SIG-M5 (cell line): ENCODE measurements around the gene SLC25A1.
A peak's percentile ranks its signal among the peaks of the same experiment; 100 is the strongest.

Experiments used
- DNase-seq: peaks from one replicate; lab custom pipeline; 2025; lab: John Stamatoyannopoulos, UW

Gene SLC25A1

DNA sequence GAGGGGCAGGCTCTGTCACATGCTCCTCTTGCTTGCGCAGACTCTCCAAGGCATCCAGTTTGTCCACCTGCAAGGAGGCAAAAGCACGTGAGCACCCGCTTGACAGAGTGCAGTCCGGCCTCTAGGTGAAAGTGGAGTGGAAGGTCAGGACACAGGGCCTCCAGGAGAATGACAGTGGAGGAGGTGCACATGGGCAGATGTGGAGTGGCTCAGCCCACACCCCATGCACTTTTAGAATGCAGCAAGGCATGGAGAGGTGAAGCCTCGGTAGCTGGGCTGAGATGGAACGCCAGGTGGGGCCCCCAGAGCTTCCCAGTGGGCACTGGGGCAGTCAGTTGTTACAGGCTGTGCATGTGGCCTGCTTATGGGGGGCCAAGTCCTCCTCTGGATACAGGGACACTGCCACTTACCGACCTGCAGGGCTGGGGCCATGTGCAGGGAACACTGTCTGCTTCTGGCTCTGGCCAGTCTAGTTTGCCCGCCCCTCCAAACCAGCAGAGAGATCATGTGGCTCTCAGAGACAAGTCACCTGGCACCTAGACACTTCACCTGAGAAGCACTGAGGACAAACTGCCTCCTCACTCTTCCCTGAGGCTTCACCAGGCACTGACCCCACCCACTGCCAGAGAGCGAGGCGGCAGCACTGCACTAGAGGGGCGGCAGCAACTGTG is 2.3 kb upstream of the SLC25A1 start:
- DNase-seq: no peak

DNA sequence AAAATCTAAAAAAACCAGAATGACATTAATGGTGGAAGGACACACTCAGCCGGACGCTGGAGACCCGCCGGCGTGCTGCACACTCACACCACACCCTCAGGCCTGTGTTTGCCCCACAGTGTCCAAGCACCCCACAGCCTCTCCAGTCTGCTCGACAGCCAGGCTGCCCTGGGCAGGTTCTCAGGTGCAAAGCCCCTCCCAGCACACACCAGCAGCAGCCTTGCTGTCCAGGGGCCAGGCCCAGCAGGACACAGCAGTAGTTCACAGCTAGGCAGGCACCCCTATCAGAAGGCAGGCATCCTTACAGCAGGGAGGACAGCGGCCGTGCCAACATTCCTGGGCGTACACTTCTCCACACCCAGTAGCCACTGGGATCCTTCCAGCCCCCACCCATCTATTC is 1.7 kb upstream of the SLC25A1 start:
- DNase-seq: no peak

DNA sequence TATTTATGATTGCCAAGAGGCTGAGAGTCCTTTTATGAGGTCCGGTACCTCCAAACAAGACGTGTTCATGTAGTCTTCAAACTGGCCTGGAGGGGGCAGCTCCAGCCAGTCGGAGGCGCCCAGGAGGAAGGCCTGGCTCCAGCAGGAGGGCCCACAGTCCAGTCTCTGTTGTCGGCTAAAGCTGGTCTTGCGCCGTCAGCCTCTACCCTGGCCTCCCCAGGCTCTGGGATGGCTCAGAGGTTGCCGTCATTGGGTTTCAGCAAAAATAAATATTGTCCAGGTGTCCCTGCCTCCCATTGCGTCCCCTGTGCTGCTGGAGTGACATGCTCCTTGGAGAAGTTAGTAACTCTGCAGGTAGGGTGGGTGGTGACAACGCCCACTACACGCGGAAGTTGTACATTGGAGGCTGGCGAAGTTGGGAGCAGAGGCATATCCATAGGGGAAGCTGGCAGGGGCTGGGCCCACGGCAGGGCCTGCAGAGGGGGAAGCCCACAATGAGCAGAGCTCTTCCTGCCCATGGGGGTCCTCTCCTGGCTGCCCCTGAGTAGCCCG is 1.0 kb upstream of the SLC25A1 start:
- no peak for DNase-seq

DNA sequence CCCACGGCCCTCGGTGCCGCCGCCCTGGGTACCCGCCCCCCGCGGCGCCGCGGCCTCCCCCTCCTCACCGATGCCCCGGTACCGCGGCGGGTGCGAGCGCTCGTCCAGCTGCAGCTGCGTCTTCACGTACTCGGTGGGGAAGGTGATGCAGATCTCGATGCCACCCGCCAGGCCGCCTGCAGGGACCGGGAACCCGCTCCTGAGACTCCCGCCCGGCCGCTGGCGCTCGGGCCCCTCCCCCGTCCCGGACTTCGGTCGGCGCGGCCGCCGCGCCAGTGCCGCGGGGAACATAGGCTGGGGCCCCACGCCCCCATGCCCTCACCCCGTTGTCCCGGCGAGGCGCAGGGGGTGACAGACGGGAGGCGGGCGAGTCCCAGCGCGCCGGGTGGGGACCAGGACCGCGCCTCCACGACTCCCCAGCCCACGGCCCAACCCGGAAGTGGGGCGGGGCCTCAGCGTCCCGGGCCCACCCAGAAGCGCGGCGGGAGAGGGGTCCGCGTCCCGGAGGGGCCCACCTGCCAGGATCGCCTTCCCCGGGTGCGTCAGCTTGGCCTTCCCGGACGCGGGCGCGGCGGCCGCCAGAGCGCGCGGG is 375 bp downstream of the SLC25A1 start:
- no peak for DNase-seq

DNA sequence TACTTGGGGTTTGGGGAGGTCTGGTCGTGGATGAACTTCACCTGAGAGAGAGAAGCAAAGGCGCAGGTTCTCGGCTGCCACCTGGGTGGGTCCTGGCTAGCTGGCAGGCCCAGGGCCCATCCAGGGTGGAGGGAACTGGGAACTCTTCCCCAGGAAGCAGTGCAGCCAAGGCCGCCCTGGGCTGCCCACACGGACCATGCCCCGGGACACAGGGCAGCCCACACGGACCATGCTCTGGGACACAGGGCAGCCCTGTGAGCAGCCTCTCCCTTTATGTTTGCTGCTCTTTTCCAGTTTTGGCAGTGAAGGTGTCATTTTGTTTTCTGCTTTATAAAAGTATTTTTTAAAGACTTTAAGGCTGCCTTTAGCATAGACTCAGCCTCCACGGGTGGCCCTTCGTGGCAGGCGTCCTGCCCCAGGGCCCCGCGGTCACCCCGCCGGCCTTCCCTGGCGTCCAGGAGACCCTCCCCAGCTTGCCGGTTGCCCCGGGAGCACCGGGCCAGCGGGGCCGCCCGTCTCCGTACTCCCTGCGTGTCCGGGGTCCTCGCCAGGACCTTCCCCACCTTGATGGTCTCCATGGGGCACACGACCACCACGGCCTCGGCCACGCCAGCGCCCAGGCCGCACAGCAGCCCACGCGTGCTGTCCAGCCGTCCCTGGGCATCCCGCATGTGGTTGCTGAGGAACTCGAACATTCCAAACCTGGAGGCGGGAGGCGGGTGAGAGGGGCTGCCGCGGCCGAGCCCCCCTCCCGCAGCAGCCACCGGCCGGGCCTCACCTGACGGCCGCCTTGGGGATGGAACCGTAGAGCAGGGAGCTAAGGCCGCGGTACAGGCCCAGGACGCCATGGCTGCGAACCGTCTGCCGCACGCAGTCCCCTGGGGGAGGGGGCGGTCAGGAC is 1.1 kb downstream of the SLC25A1 start:
- no peak for DNase-seq

DNA sequence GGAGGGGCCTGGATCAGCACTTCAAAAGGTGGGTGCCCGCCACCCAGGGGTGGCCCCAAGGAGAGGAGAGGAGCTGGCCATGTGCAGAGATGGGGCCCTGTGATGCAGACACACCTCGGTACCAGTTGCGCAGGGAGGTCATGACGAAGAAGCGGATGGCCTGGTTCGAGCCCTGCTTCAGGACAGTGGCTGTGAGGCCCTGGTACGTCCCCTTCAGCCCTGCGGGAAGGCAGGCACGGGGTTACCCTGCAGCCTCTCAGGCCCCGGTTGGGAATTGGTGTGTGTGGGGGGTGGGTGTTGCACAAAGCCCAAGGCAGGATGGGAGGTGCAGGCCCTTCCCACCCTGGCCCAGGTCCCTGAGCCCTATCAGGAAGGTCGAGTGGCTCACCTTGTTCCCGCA is 1.8 kb downstream of the SLC25A1 start:
- DNase-seq: no peak

DNA sequence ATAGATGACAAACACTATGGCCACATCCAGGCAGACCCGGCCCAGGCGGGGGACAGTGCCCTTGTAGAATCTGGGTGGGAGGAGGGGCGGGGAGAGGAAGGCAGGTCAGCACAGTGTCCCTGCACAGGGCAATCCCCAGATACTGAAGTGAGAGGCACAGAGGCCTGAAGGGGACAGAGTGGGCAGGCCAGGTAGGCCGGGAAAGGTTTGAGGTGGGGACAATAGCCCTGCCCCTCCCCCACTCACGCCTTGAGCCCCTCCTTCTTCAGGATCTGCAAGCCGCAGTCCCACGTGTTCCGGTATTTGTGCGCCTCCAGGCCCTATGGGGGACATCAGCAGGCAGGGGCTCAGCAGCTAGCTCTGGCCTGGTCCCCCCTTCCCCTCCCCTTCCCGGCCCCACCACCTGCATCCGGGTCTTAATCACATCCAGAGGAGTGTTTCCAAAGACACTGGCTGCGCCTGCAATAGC is 2.3 kb downstream of the SLC25A1 start:
- DNase-seq: no peak

DNA sequence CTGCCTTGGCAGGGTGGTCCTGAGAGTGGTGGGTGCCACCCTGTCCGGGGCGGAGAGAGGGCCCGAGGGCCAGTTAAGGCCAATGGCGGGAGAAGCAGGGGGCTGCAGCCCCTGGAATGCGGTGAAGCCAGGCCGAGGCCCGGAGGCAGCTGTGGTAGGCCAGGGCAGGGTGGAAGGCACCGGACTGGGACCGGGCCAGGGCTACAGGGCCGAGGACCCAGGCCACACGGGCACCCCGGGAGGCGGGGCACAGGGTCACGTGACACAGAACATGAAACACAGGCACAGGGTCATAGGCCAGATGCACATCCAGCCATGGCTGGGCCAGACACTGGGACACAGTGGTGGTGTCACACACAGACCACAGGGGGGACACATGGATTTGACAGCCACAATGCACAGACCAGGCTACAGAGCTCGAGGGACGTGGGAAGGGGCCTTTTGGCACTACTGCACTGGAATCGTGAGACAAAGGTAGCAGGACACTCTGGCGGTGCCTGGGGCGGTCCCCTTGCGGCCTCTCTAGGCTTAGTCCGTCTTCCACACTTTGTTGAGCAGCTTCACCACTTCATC is 2.8 kb downstream of the SLC25A1 start:
- no peak for DNase-seq

DNA sequence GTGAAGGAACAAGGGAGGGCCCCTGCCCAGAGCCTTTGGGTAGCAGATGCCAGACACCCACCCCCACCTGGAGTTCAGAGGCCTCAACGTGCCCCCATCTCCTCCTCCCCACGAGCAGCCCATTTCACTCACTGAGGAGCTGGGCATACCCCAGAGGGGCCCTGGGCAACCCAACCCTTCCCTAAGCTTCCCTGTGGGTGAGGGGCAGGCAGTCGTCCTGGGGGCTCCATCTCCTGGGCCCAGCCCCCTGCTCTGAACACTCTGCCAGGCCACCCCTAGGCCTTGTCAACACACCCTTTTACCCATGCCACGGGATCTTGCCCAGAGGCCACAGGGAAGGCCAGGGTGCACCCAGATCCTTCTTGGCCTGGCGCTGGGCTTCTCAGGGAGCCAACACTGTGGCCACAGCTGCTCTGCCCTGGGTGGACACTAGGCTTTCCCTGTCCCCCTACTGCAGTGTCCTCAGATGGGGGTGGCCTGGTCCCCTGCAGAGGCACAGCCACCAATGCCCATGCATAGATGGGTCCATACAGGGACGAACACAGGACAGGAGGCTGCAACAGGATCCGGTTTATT is 3.4 kb downstream of the SLC25A1 start:
- DNase-seq: no peak

DNA sequence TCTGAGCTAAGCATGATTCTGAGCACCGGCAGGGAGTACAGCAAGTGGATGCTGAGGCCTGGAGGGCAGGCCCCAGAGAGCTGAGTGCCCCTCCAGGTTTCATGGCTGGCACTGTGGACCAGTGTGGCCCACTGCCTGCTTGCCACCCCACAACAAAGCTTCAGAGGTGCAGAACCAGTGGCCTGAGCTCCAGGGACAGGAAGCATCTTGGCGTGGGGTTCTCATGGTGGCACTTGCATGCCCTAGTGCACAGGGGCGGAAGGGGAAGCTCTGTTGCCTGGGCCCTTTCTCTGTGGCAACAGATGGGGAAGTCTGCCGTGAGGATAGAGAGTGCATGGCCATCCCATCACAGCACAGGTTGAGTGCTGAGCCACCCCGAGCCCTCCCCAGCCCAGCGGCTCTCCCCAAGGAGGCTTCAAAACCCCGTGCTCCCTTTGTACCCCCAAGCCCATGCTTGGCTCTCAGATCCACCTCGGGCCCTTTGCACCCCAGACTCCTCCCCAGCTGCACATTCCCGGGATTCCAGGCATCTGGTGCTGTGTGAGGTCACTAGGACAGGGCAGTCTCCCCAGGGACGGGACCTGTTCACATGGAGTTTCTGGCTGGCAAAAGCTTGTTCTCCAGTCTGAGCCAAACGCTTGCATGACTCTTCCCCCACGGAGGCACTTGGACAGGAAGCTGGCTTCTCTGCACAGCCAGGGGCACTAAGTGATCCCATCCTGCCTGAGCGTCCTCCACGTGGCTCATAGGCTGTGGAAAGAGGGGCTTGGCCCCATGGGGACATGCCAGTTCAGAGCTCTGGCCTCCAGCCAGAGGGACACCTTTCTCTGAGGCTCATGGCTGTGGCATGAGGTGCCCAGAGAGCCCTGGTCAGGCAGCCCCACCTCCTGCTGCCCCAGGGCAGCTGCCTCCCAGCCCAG is 4.2 kb downstream of the SLC25A1 start:
- DNase-seq: peak; percentile 36

DNA sequence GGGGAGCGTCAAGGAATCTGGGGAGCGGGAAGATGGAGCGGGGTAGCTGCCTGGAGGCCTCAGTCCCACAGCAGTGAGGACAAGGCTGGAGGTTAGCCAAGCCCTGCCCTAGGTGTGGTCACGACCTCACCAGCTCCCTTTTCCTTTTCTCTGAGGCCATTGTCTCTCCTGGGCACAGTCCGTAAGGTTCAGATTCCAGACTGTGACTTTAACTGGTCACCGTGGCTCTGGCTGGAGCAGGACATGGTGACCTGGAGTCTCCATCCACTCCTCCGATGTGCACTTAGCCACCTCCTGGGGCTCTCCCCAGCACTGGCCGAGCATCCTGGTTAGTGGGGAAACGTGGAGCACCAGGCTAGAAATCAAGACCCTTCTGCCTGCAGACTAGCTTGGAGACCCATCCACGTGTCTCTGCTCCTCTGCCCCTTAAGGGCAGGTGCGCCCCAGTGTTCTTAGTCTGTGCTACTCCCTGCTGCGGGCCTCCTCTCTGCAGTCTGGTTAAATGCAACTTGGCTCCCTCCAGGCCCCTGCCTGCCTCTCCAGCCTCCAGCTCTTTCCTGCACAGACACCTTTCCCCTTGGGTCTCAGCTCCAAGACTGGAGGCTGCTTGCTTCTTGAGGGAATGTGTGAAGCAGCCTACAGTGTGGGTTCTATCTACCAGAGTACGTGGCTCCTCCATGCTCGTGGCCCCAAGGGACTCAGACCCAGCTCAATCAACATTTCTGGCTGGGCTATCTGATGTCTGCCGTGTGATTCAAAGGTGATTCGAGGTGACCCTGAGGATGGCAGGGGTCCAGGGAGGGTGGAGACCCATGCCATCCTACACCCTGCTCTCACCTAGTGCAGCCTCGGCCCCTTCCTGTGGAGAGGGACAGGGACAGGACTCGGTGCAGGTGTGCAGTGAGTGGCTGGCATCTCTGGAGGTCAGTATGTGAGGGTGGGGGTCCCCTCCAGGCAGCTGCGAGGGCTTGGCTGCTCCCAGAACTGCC is 5.2 kb downstream of the SLC25A1 start:
- DNase-seq: no peak

DNA sequence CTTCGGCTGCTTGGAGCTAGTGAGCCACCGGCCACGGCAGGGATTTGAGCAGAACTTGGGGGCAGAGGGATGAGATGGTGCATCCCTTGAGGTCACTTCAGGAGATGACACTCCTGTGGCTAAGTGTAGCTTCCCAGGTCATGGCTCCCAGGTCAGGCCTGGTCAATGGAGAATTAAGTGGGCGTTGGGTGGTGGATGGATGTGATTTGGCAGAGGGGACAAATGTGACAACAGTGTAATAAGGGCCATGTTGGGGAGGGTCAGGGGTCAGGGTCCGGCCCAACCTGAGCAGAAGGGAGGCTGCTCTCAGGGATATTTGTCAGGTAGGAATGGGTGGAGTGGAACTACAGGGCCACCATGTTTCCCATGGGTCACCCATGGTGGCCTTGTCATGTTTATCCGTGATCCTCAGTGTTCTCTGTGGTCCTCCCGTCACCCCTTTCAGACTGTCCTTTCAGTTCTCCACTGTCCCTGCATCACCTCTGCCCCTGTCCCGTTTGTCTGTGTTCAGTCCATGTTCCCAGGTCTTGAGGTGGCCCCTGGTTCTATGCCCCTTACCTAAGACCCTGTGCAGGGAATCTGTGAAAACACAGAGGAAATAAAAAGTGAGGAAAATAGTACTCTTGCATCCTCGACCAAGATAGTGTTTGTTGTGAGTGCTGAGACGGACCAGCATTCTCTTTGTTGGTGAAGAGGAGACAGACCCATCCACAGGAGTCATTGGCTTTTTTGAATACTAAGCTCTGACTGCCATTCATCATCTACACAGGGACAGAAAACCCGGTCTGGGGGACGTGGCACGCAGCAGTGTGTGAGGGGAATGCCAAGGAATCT is 6.1 kb downstream of the SLC25A1 start:
- DNase-seq: no peak

DNA sequence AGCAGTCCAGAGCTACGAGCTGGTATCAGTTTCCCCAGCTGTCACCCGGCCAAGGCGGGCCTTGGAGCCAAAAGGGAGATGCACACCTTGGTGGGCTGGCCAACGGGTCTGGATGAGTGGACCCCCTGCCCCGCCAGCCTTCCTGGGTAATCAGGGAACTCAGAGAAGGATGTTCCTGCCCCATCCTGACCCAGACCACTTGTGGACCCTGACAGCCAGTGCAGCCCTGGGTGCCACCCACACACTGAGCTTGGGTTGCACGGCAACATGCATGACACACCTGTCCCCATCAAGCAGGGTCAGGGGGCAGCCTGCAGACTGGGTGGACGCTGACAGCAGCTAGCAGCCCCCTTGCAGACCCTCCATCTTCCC is 8.6 kb downstream of the SLC25A1 start:
- DNase-seq: no peak

DNA sequence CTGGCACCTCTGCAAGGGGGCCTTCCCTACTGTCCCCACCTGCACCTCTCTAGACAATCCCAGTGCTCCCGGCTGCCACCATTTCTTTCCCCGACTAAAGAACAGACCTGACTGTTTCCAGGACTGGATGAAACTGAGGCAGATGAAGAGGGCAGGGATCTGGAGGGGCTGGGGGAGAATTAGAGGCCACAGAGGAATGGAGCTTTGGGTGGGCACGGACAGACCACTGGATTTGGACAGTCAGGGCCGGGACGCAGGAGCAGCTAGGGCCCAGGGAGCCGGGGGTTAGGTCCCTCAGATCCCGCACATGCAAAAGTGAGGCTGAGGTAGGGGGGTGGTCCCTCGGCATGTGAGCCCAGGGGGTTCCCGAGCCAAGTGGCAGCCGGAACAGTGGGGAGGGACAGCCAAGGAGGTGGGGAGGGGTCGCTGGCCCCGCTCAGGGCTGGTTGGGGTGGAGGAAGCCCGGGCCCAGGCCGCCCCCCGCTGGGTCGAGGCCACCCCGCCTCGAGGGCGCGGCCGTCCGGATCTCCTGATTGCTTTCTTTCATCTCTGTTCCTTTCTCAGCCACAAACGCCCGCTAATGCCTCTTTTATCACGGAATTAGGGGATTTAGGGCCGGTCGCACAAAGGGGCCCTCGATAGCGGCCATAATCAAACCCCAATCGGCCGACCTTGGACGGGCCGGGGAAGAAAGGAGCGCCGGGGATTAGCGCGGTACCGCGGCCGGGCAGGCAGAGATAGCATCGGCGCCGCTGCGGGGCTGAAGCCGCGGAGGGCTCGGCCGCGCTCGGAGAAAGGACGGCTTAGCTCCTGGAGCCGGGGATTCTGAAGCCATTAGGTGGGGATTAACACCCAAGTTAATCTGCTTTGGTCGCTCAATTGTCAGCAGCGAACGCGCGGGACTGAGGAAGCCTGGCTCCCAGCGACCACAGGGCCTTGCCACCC is 9.3 kb downstream of the SLC25A1 start:
- no peak for DNase-seq

DNA sequence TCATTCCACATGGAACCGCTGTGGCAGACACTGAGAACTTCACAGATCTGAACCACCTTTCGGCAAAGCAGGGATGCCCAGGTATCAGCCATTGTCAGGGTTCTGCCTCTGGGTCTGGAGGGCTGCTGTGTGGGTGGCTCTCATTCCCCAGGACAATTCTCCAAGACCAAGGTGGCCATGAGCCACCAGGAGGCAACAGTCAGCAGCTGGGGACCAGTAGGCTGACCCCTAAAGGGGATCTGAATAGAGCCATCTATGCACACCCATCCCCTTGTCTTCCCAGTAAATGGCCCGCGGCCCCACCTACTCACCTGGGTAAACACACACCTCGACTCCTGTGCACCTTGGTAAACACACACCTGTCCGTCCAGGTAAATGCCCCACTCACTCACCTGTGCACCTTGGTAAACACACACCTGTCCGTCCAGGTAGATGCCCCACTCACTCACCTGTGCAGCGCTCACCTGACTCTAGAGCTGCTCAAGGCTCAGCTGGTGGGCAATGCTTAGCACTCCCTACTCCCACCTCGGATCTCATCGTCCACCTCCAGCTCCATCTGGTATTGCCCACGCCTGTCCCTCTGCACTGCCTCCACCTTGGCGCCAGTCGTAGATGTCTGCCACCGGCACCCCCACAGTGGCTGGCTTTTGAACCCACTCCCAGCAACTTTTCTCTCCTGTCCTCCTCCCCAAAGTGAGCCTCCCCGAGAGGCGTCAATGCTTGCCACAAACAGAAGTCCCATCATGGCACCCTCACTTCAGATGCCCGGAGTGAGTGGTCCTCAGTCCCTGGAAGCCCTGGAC is 10.2 kb downstream of the SLC25A1 start:
- no peak for DNase-seq

DNA sequence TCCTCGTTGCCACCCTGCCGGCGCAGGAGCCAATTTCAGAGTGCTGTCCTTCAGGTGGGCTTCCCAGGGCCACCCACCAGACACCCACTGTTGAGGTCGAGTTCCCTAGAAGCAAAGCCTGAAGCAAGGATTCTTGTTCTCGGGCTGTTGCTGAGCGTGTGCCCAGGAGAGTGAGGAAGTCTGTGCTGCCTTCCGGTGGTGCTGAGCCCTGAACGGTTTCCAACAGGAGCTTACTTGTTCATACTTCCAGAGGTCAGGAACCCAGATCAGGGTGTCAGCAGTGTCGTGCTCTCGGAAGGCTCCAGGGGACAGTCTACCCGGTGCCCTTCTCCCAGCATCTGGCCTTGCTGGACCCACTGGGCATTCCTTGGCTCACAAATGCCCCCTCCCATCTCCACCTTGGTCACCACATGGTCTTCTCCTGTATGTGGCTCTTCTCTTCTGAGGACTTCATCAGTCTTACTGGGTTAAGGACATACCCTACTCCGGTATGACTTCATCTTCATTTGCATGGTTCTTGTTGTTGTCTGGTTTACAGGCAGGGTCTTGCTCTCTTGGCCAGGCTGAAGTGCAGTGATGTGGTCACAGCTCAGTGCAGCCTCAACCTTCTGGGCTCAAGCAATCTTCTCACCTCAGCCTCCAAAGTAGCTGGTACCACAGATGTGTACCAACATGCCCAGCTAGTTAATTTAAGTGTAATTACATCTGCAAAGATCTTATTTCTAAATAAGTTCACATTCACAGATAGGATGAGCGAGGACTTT is 11.2 kb downstream of the SLC25A1 start:
- DNase-seq: no peak
